ENCODE data around the gene HRH3. TPM values are rescaled to one million over a fixed set of nuclear protein-coding genes. Genes with fewer than 3 reads are reported as not detected.

HRH3 gene
- total RNA-seq, 4 donors from 2014 or later, result not detected

DNA sequence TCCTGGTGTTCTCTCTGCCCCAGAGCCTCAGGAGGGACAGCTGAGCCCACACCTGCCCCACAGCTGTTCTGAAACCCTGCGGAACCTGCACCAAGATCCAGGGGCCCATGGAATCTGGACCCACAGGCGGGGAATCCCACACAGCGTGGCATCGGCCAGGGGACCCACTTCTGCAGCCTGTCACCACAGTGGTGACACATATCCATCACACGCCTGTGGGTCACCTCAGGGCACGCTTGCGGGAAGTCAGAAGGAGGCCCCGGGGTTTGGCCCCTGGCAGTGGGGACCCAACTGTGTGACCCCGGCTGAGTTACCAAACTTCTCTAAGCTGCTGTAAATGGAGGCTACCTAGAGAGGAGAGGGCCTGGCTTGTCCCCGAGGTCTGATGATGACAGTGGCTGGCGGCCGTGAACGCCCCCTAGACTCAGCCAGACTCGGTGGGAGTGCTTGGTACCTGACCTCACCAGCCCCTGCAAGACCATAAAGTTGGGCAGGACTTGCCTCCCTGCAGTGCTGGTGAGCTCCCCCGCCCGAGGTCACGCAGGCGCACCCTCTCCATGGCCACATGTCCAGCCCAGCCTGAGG, 2.3 kb upstream of the HRH3 start:
- Histone ChIP-seq H3K27me3 (peaks cover 83% of the 10 kb centered on the region), H3K36me3 (no peaks in the 10 kb centered on the region)
- TF ChIP-seq EP300 (IDR thresholded peaks at IDR 0.05; ENCODE audit: low read depth) (no peak), POLR2AphosphoS5 (IDR thresholded peaks at IDR 0.05) (no peak), POLR2A (IDR thresholded peaks at IDR 0.05) (no peak)
- TF ChIP-seq, protein P1, sequence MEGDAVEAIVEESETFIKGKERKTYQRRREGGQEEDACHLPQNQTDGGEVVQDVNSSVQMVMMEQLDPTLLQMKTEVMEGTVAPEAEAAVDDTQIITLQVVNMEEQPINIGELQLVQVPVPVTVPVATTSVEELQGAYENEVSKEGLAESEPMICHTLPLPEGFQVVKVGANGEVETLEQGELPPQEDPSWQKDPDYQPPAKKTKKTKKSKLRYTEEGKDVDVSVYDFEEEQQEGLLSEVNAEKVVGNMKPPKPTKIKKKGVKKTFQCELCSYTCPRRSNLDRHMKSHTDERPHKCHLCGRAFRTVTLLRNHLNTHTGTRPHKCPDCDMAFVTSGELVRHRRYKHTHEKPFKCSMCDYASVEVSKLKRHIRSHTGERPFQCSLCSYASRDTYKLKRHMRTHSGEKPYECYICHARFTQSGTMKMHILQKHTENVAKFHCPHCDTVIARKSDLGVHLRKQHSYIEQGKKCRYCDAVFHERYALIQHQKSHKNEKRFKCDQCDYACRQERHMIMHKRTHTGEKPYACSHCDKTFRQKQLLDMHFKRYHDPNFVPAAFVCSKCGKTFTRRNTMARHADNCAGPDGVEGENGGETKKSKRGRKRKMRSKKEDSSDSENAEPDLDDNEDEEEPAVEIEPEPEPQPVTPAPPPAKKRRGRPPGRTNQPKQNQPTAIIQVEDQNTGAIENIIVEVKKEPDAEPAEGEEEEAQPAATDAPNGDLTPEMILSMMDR (IDR thresholded peaks at IDR 0.05), result no peak

DNA sequence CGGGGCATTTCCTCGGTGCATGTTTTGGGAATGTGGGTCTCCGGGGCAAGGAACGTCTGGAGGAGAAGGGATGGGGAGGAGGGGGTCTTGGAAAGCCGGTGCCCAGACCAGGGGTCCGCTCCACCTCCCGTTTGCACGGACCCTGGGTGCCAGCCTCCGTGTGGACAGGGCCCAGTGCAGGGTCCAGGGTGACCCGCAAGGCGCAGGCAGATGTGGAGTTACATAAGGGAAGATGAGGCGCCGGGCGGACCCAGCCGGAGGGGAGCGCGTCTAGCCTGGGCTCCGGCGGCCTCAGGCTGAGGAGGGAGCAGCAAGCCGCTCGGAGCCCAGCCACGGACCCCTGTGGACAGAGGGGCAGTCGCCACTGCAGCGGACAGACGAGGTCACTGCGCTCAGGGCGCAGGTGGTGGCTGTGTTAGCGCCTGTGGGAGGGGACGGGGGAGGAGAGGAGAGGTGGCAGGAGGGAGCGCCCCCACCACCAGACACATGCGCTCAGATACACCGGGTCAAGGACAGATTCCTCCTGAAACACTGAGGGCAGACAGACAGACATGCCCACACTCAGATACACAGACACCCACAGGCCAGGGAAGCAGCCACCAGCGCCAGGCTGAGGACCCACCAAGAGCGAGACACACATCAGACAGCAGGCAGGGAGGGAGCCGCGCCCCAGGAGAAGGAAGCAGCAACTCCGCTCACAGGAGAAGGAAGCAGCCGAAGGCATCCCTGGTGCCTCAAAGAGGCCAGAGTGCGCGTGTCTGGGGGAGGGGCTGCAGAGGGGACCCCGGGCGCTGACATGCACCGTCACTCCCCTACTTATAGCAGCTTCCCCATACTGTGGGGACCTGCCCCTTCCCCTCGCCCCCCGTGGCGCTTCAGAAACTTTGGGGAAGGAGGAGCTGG, 839 bp upstream of the HRH3 start:
- in situ Hi-C loops (cut with MboI; ENCODE audit: low pct_ligation_motif_present in 1 of 4, low pct_unique_long_range_greater_than_20kb in 1 of 4, low sequenced_read_pairs in 3 of 4), result no loop called here
- H3K36me3 ChIP-seq, result no peaks in the 10 kb centered on the region
- 12% methylated on average over 46 of the region's 46 CpGs; no CpG with 5 or more reads in 1 of the 2 donors for WGBS, 2 donors (ENCODE audit: low coverage in 1 of 2)
- TF ChIP-seq, protein P1 (IDR thresholded peaks at IDR 0.05), result no peak
- TF ChIP-seq EP300 (IDR thresholded peaks at IDR 0.05; ENCODE audit: low read depth), result no peak
- H3K4me1 ChIP-seq, result peaks cover 3 to 15% (median 13%) of the 10 kb centered on the region in 4 donors
- H3K9me3 ChIP-seq, result no peaks in the 10 kb centered on the region
- H3K27ac ChIP-seq, result no peak overlapping the region
- intact Hi-C loops (cut with DNase I; ENCODE audit: low total_unique reads), result no loop called here
- H3K27me3 ChIP-seq, result peaks cover 93% of the 10 kb centered on the region
- peak overlapping the region in 1 of 4 donors; percentile 27 for H3K4me3 ChIP-seq
- no peak for DNase-seq

More for the DNA sequence above, 2.3 kb upstream of the HRH3 start:
- H3K9me3 ChIP-seq, result no peaks in the 10 kb centered on the region
- intact Hi-C loops (cut with DNase I; ENCODE audit: low total_unique reads), result no loop called here
- no peak overlapping the region for H3K4me3 ChIP-seq
- 76% methylated on average over 18 of the region's 18 CpGs; no CpG with 5 or more reads in 1 of the 2 donors for whole genome bisulfite sequencing, 2 donors (ENCODE audit: low coverage in 1 of 2)
- no peak overlapping the region for H3K27ac ChIP-seq
- peaks cover 3 to 15% (median 13%) of the 10 kb centered on the region in 4 donors for H3K4me1 ChIP-seq
- in situ Hi-C loops (cut with MboI; ENCODE audit: low pct_ligation_motif_present in 1 of 4, low pct_unique_long_range_greater_than_20kb in 1 of 4, low sequenced_read_pairs in 3 of 4), result no loop called here
- no peak for DNase-seq

DNA sequence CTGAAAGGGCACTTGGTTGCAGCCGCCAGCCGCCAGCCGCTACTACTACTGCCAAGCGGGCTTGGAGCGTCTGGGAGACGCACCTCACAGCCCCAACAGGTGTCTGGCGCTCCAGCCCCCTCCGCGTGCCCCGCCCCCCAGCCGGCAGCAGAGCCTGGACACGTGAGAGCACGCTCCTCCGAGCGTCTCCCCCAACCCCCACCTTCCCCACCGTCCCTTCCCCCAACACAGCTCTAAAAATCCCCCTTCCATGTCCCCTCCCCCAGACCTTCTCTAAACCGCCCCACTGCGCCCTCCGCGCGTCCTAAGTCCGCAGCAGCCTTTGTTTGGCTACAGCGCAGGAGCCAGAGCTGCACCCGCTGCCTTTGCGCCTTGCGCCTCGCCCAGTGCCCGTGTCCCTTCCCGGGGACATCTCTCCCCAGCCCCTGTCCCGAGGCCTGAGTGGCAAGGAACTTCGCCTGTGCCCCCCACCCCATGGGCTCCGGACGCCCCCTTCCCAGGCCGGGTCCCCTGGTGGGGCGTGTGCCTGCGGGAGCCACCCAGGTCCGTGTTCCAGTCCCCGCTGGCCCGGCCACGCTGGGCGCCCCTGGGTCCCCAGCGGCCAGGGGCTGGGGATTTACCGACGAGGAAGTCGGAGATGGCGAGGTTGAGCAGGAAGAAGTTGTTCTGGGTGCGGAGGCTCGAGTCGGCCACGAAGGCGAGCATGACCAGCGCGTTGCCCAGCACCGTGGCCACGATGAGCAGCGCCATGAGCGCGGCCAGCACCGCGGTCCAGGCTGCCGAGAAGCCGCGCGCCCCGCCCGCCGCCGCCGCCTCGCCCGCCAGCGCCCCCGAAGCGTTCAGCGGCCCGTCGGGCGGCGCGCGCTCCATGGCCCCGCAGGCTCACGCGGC, 732 bp downstream of the HRH3 start:
- H3K9me3 ChIP-seq, result no peaks in the 10 kb centered on the region
- H3K36me3 ChIP-seq, result no peaks in the 10 kb centered on the region
- H3K4me1 ChIP-seq, result peaks cover 3 to 15% (median 13%) of the 10 kb centered on the region in 4 donors
- in situ Hi-C loops (cut with MboI; ENCODE audit: low pct_ligation_motif_present in 1 of 4, low pct_unique_long_range_greater_than_20kb in 1 of 4, low sequenced_read_pairs in 3 of 4) (no loop called here), intact Hi-C loops (cut with DNase I; ENCODE audit: low total_unique reads) (no loop called here)
- peaks cover 95% of the 10 kb centered on the region for H3K27me3 ChIP-seq
- DNase-seq, result no peak
- TF ChIP-seq, protein P1 (IDR thresholded peaks at IDR 0.05), result no peak
- TF ChIP-seq POLR2A (IDR thresholded peaks at IDR 0.05) (no peak), POLR2AphosphoS5 (IDR thresholded peaks at IDR 0.05) (no peak), EP300 (IDR thresholded peaks at IDR 0.05; ENCODE audit: low read depth) (no peak)
- no peak overlapping the region for H3K27ac ChIP-seq
- peak overlapping the region in 3 of 4 donors; percentile 21 to 45 (median 42) for H3K4me3 ChIP-seq
- WGBS, 2 donors (ENCODE audit: low coverage in 1 of 2), result 3% methylated on average over 39 of the region's 84 CpGs; no CpG with 5 or more reads in 1 of the 2 donors

Data from transverse colon (tissue), 4 donors.